Endothelial cell of umbilical vein (primary cell): ENCODE results near the gene GMEB2.

Source experiments
- CTCF ChIP-seq, 2 donors: IDR thresholded peaks; 1 replicate in 1 of 2; 2 replicates in 1 of 2; pipeline ENCODE4 v1.5.1; 2011; ENCODE audit warnings: low read length in 2 of 2, mild to moderate bottlenecking in 2 of 2, moderate library complexity in 2 of 2, control low read depth in 1 of 2, inconsistent platforms in 1 of 2, low read depth in 1 of 2; ENCODE audit not compliant: insufficient read depth in 1 of 2; ENCODE audit errors: extremely low read depth in 1 of 2
- EZH2 ChIP-seq: IDR thresholded peaks from 2 replicates; pipeline ENCODE4 v1.6.1; 2012; ENCODE audit warnings: borderline replicate concordance, low read depth, mild to moderate bottlenecking, moderate library complexity, low read length, inconsistent platforms; ENCODE audit not compliant: severe bottlenecking
- FOS ChIP-seq: IDR thresholded peaks from 2 replicates; pipeline ENCODE4 v1.6.1; 2011; ENCODE audit warnings: mild to moderate bottlenecking, low read length, moderate library complexity, borderline replicate concordance; ENCODE audit not compliant: insufficient read depth
- GATA2 ChIP-seq: IDR thresholded peaks from 2 replicates; pipeline ENCODE4 v1.7.0; 2011; ENCODE audit warnings: low read depth, mild to moderate bottlenecking, moderate library complexity, mixed read lengths, low read length; ENCODE audit not compliant: insufficient read length, insufficient read depth
- JUN ChIP-seq: IDR thresholded peaks from 2 replicates; pipeline ENCODE4 v1.6.1; 2011; ENCODE audit warnings: borderline replicate concordance, low read depth; ENCODE audit not compliant: insufficient read length, insufficient read depth
- MAX ChIP-seq: IDR thresholded peaks from 2 replicates; pipeline ENCODE4 v1.6.1; 2011; ENCODE audit not compliant: insufficient read depth, insufficient read length
- MYC ChIP-seq: IDR thresholded peaks from one replicate; pipeline ENCODE4 v1.6.1; 2011; ENCODE audit warnings: mild to moderate bottlenecking, low read depth, low read length
- POLR2A ChIP-seq: IDR thresholded peaks from 2 replicates; pipeline ENCODE4 v1.6.1; 2012; ENCODE audit warnings: low read depth, mild to moderate bottlenecking, control low read depth, low read length
- POLR2AphosphoS5 ChIP-seq: IDR thresholded peaks from 2 replicates; pipeline ENCODE4 v1.6.1; 2012; ENCODE audit warnings: low read depth, mild to moderate bottlenecking, control low read depth, low read length, moderate library complexity; ENCODE audit not compliant: insufficient read depth

GRCh38 chr20:63595416-63596127 lies 31.3 kb downstream of the GMEB2 start:
- no peak for TF ChIP-seq POLR2A
- no peak for TF ChIP-seq CTCF (IDR thresholded peaks at IDR 0.05; ENCODE audit: extremely low read depth in 1 of 2, insufficient read depth in 1 of 2, low read depth in 1 of 2, low read length in 2 of 2)
- TF ChIP-seq MAX = no peak
- no peak for TF ChIP-seq EZH2
- TF ChIP-seq POLR2AphosphoS5 = no peak
- no peak for TF ChIP-seq JUN
- TF ChIP-seq FOS = no peak
- no peak for TF ChIP-seq MYC
- TF ChIP-seq GATA2 = no peak
